ENCODE results near the gene SLC6A7.

SLC6A7 gene

DNA sequence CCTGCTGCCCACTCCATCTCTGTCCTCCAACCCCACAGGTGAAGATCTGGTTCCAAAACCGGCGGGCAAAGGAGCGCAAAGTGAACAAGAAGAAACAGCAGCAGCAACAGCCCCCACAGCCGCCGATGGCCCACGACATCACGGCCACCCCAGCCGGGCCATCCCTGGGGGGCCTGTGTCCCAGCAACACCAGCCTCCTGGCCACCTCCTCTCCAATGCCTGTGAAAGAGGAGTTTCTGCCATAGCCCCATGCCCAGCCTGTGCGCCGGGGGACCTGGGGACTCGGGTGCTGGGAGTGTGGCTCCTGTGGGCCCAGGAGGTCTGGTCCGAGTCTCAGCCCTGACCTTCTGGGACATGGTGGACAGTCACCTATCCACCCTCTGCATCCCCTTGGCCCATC lies 6.4 kb upstream of the SLC6A7 start:
- TF ChIP-seq RAD21 (IDR thresholded peaks at IDR 0.05; ENCODE audit: low read depth) (no peak), YY1 (IDR thresholded peaks at IDR 0.05; ENCODE audit: low read depth) (no peak), CREB1 (IDR thresholded peaks at IDR 0.05; ENCODE audit: low read depth) (no peak), TEAD4 (IDR thresholded peaks at IDR 0.05) (no peak), CEBPB (IDR thresholded peaks at IDR 0.05) (no peak), ZBTB7A (IDR thresholded peaks at IDR 0.05; ENCODE audit: low read depth) (no peak), EGR1 (IDR thresholded peaks at IDR 0.05) (no peak), TAF1 (IDR thresholded peaks at IDR 0.05; ENCODE audit: low read depth) (no peak), FOXM1 (IDR thresholded peaks at IDR 0.05; ENCODE audit: borderline replicate concordance, low read depth) (no peak), EP300 (IDR thresholded peaks at IDR 0.05; ENCODE audit: borderline replicate concordance) (no peak), NFIC (IDR thresholded peaks at IDR 0.05) (no peak), TCF12 (IDR thresholded peaks at IDR 0.05; ENCODE audit: low read depth) (no peak)
- TF ChIP-seq, protein P1, sequence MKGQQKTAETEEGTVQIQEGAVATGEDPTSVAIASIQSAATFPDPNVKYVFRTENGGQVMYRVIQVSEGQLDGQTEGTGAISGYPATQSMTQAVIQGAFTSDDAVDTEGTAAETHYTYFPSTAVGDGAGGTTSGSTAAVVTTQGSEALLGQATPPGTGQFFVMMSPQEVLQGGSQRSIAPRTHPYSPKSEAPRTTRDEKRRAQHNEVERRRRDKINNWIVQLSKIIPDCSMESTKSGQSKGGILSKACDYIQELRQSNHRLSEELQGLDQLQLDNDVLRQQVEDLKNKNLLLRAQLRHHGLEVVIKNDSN (IDR thresholded peaks at IDR 0.05) = no peak
- TF ChIP-seq, protein P2, sequence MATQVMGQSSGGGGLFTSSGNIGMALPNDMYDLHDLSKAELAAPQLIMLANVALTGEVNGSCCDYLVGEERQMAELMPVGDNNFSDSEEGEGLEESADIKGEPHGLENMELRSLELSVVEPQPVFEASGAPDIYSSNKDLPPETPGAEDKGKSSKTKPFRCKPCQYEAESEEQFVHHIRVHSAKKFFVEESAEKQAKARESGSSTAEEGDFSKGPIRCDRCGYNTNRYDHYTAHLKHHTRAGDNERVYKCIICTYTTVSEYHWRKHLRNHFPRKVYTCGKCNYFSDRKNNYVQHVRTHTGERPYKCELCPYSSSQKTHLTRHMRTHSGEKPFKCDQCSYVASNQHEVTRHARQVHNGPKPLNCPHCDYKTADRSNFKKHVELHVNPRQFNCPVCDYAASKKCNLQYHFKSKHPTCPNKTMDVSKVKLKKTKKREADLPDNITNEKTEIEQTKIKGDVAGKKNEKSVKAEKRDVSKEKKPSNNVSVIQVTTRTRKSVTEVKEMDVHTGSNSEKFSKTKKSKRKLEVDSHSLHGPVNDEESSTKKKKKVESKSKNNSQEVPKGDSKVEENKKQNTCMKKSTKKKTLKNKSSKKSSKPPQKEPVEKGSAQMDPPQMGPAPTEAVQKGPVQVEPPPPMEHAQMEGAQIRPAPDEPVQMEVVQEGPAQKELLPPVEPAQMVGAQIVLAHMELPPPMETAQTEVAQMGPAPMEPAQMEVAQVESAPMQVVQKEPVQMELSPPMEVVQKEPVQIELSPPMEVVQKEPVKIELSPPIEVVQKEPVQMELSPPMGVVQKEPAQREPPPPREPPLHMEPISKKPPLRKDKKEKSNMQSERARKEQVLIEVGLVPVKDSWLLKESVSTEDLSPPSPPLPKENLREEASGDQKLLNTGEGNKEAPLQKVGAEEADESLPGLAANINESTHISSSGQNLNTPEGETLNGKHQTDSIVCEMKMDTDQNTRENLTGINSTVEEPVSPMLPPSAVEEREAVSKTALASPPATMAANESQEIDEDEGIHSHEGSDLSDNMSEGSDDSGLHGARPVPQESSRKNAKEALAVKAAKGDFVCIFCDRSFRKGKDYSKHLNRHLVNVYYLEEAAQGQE (IDR thresholded peaks at IDR 0.05; ENCODE audit: low read depth) = no peak
- TF ChIP-seq, protein P3, sequence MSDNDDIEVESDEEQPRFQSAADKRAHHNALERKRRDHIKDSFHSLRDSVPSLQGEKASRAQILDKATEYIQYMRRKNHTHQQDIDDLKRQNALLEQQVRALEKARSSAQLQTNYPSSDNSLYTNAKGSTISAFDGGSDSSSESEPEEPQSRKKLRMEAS (IDR thresholded peaks at IDR 0.05) = no peak

DNA sequence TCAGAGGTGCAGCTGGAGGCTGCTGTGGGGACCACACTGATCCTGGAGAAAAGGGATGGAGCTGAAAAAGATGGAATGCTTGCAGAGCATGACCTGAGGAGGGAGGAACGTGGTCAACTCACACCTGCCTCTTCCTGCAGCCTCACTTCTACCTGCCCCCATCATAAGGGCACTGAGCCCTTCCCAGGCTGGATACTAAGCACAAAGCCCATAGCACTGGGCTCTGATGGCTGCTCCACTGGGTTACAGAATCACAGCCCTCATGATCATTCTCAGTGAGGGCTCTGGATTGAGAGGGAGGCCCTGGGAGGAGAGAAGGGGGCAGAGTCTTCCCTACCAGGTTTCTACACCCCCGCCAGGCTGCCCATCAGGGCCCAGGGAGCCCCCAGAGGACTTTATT lies 5.9 kb upstream of the SLC6A7 start:
- TF ChIP-seq EP300 (IDR thresholded peaks at IDR 0.05; ENCODE audit: borderline replicate concordance) (no peak), CEBPB (IDR thresholded peaks at IDR 0.05) (no peak), FOXM1 (IDR thresholded peaks at IDR 0.05; ENCODE audit: borderline replicate concordance, low read depth) (no peak), CREB1 (IDR thresholded peaks at IDR 0.05; ENCODE audit: low read depth) (no peak), TCF12 (IDR thresholded peaks at IDR 0.05; ENCODE audit: low read depth) (no peak), TAF1 (IDR thresholded peaks at IDR 0.05; ENCODE audit: low read depth) (no peak), NFIC (IDR thresholded peaks at IDR 0.05) (no peak), YY1 (IDR thresholded peaks at IDR 0.05; ENCODE audit: low read depth) (no peak), RAD21 (IDR thresholded peaks at IDR 0.05; ENCODE audit: low read depth) (no peak), TEAD4 (IDR thresholded peaks at IDR 0.05) (no peak), EGR1 (IDR thresholded peaks at IDR 0.05) (no peak), ZBTB7A (IDR thresholded peaks at IDR 0.05; ENCODE audit: low read depth) (no peak)
- TF ChIP-seq, protein P1 (IDR thresholded peaks at IDR 0.05) = no peak
- TF ChIP-seq, protein P2 (IDR thresholded peaks at IDR 0.05; ENCODE audit: low read depth) = no peak
- TF ChIP-seq, protein P3 (IDR thresholded peaks at IDR 0.05) = no peak

DNA sequence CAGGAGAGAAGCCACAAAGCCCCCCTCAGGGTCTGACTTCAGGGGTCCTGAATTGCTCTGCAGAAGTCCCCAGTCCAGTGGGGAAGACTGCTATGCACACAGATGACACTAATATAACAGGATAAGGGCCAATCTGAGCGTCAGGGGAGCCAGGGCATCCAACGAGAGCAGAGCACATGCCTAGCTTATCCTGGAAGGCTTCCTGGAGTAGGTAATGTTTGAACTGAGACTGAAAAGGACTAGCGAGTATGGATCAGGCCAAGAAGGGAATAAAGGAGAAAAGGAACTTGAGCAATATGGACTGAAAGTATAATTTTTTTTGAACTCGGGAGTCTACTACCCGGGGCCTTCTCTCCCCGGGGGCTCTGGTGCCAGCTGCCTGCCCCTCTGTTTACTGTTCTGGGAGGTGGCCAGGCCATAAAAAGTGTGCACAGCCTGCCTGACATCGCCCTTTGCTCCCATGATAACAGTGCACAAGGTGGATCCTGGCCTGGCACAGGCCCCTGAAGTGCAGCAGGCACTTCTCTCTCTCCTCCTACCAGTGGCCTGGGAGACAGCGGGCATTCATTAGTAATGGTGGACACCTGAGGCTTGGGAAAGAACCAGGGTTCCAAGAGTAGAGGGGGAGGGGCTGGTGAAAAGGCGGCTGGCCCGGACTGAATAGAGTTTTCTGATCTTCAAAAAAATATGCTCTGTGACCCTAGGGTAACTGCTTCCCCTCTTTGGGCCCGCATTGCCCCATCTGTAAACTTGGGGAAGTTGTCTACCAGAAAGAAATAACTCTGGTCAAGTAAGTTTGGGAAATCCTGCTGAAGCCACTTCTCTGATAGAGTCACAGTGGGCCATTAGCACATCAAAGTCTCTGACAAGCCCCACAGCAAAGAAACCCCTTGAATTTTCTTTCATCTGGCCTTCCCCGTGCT lies 4.6 kb upstream of the SLC6A7 start:
- TF ChIP-seq EGR1 (IDR thresholded peaks at IDR 0.05) = no peak
- TF ChIP-seq YY1 (IDR thresholded peaks at IDR 0.05; ENCODE audit: low read depth) = no peak
- TF ChIP-seq ZBTB7A (IDR thresholded peaks at IDR 0.05; ENCODE audit: low read depth) = no peak
- TF ChIP-seq NFIC (IDR thresholded peaks at IDR 0.05) = no peak
- TF ChIP-seq FOXM1 (IDR thresholded peaks at IDR 0.05; ENCODE audit: borderline replicate concordance, low read depth) = no peak
- TF ChIP-seq, protein P3 (IDR thresholded peaks at IDR 0.05) = no peak
- no peak for TF ChIP-seq TCF12 (IDR thresholded peaks at IDR 0.05; ENCODE audit: low read depth)
- no peak for TF ChIP-seq TAF1 (IDR thresholded peaks at IDR 0.05; ENCODE audit: low read depth)
- TF ChIP-seq, protein P2 (IDR thresholded peaks at IDR 0.05; ENCODE audit: low read depth) = no peak
- TF ChIP-seq, protein P1 (IDR thresholded peaks at IDR 0.05) = no peak
- TF ChIP-seq RAD21 (IDR thresholded peaks at IDR 0.05; ENCODE audit: low read depth) = no peak
- no peak for TF ChIP-seq TEAD4 (IDR thresholded peaks at IDR 0.05)
- TF ChIP-seq CEBPB (IDR thresholded peaks at IDR 0.05) = no peak
- no peak for TF ChIP-seq EP300 (IDR thresholded peaks at IDR 0.05; ENCODE audit: borderline replicate concordance)
- TF ChIP-seq CREB1 (IDR thresholded peaks at IDR 0.05; ENCODE audit: low read depth) = no peak

Data from Ishikawa (cell line).